ENCODE results near the gene OTUD5. TPM values are rescaled to one million over a fixed set of nuclear protein-coding genes. Genes with fewer than 3 reads are reported as not detected.

Gene OTUD5
- total and polyA plus RNA-seq, 10 donors = 29.6 to 65.8 (median 55.1) TPM

GRCh38 chrX:48939524-48940228, 17.7 kb downstream of the OTUD5 start:
- TF ChIP-seq POLR2A (IDR thresholded peaks at IDR 0.05) (no peak), CTCF (IDR thresholded peaks at IDR 0.05 in 8 of 11, conservative IDR thresholded peaks at IDR 0.05 in 3 of 11) (no peak), POLR2AphosphoS5 (IDR thresholded peaks at IDR 0.05) (peak in 2 of 3 donors; percentile 53 to 75)
- DNase-seq = no peak
- 22 to 72% (median 27%) methylated on average over 2 to 3 of the region's 3 CpGs for WGBS, 5 donors
- H3K36me3 ChIP-seq = peaks cover 0 to 31% (median 2%) of the 10 kb centered on the region in 6 donors
- peak overlapping the region; percentile 72 to 94 (median 88) for H3K27ac ChIP-seq
- no peaks in the 10 kb centered on the region for H3K27me3 ChIP-seq (replicated peaks in 1 of 7)
- H3K4me3 ChIP-seq = peak overlapping the region in 1 of 8 donors; percentile 61
- intact Hi-C loops (cut with DNase I; ENCODE audit: low total_unique reads) = loop anchor here (10.0 kb wide), 1 partner anchor 45 kb away; the partner anchor contains the start of genes PQBP1 and TIMM17B
- H3K4me1 ChIP-seq = peaks cover 27 to 98% (median 77%) of the 10 kb centered on the region in 6 donors
- no peaks in the 10 kb centered on the region for H3K9me3 ChIP-seq

- peaks cover 0 to 35% (median 7%) of the 10 kb centered on the region in 6 donors for H3K36me3 ChIP-seq
- intact Hi-C loops (cut with DNase I; ENCODE audit: low total_unique reads) = no loop called here
- no peaks in the 10 kb centered on the region for H3K27me3 ChIP-seq (replicated peaks in 1 of 7)
- TF ChIP-seq CTCF (IDR thresholded peaks at IDR 0.05 in 8 of 11, conservative IDR thresholded peaks at IDR 0.05 in 3 of 11) (no peak), POLR2AphosphoS5 (IDR thresholded peaks at IDR 0.05) (peak in 2 of 3 donors; percentile 68 to 80)
- peak overlapping the region in 1 of 8 donors; percentile 61 for H3K4me3 ChIP-seq
- peak overlapping the region; percentile 72 to 94 (median 88) for H3K27ac ChIP-seq
- 29 to 53% (median 38%) methylated on average over 1 of the region's 1 CpG; no CpG with 5 or more reads in 1 of the 5 donors for WGBS, 5 donors
- H3K9me3 ChIP-seq = no peaks in the 10 kb centered on the region
- peak; percentile 87 for DNase-seq
- peaks cover 29 to 98% (median 85%) of the 10 kb centered on the region in 6 donors for H3K4me1 ChIP-seq
Measured at GRCh38 chrX:48938721-48939425, 18.5 kb downstream of the OTUD5 start.

- Histone ChIP-seq H3K27me3 (replicated peaks in 1 of 7) (no peaks in the 10 kb centered on the region), H3K9me3 (peaks cover 0 to 4% (median 0%) of the 10 kb centered on the region in 8 donors), H3K4me3 (peak overlapping the region in 2 of 8 donors; percentile 5 to 61), H3K27ac (peak overlapping the region; percentile 40 to 94 (median 88)), H3K36me3 (peaks cover 0 to 35% (median 11%) of the 10 kb centered on the region in 6 donors), H3K4me1 (peaks cover 30 to 91% (median 80%) of the 10 kb centered on the region in 6 donors)
- WGBS, 5 donors = 7 to 21% (median 20%) methylated on average over 7 to 9 of the region's 9 CpGs
- intact Hi-C loops (cut with DNase I; ENCODE audit: low total_unique reads) = no loop called here
- peak in 8 of 11 experiments; percentile 22 to 70 (median 47) for TF ChIP-seq CTCF (IDR thresholded peaks at IDR 0.05 in 8 of 11, conservative IDR thresholded peaks at IDR 0.05 in 3 of 11)
- TF ChIP-seq POLR2AphosphoS5 (IDR thresholded peaks at IDR 0.05) = peak; percentile 87 to 93 (median 91)
- TF ChIP-seq POLR2A (IDR thresholded peaks at IDR 0.05) = peak in 1 of 3 donors; percentile 51
- DNase-seq = peak; percentile 97
Measured at GRCh38 chrX:48937054-48937907, 20.1 kb downstream of the OTUD5 start.
